ENCODE measurements around the gene TMEM135.
"Not testable (repeated sequence)": the region's sequence is repeated elsewhere in the genome, so short reads cannot be mapped to it uniquely, and the experiment has no call there.

The TMEM135 gene

GRCh38 chr11:87083029-87083428 is 45.3 kb downstream of the TMEM135 start:
- no peak for ATAC-seq
- Mint-ChIP-seq H3K9me3 (peaks cover 0 to 13% of the 10 kb centered on the region in 2 donors), H3K27ac (peak overlapping the region in 1 of 2 donors; percentile 62)

GRCh38 chr11:87092159-87092558 is 54.4 kb downstream of the TMEM135 start:
- no peak overlapping the region for H3K27ac Mint-ChIP-seq
- peaks cover under 1% of the 10 kb centered on the region for H3K4me1 Mint-ChIP-seq
- DNase-seq: no peak
- peaks cover 12 to 14% of the 10 kb centered on the region in 2 donors for H3K9me3 Mint-ChIP-seq
- H3K4me3 Mint-ChIP-seq: no peak overlapping the region
- H3K27me3 Mint-ChIP-seq: no peaks in the 10 kb centered on the region
- no peak for ATAC-seq

More at GRCh38 chr11:87083029-87083428, 45.3 kb downstream of the TMEM135 start:
- Mint-ChIP-seq H3K4me1 (peaks cover 29% of the 10 kb centered on the region), H3K27me3 (no peaks in the 10 kb centered on the region), H3K4me3 (no peak overlapping the region)
- DNase-seq: no peak

GRCh38 chr11:87092567-87092966 is 54.8 kb downstream of the TMEM135 start:
- DNase-seq: no peak
- no peak overlapping the region for H3K27ac Mint-ChIP-seq

GRCh38 chr11:87097582-87097981 is 59.8 kb downstream of the TMEM135 start:
- Mint-ChIP-seq H3K27ac (no peak overlapping the region), H3K9me3 (peaks cover 6 to 14% of the 10 kb centered on the region in 2 donors), H3K4me1 (peaks cover 10% of the 10 kb centered on the region), H3K27me3 (no peaks in the 10 kb centered on the region), H3K4me3 (no peak overlapping the region)
- ATAC-seq (peak; percentile 78), DNase-seq (peak; percentile 13 to 15)

More at GRCh38 chr11:87092567-87092966, 54.8 kb downstream of the TMEM135 start:
- no peaks in the 10 kb centered on the region for H3K27me3 Mint-ChIP-seq
- no peak for ATAC-seq
- H3K4me1 Mint-ChIP-seq: peaks cover 4% of the 10 kb centered on the region
- H3K9me3 Mint-ChIP-seq: peaks cover 12 to 14% of the 10 kb centered on the region in 2 donors
- no peak overlapping the region for H3K4me3 Mint-ChIP-seq

GRCh38 chr11:87101956-87102580 is 64.3 kb downstream of the TMEM135 start:
- no peaks in the 10 kb centered on the region for H3K27me3 Mint-ChIP-seq
- H3K27ac Mint-ChIP-seq: no peak overlapping the region
- no peak overlapping the region for H3K4me3 Mint-ChIP-seq
- no peaks in the 10 kb centered on the region for H3K9me3 Mint-ChIP-seq
- ATAC-seq (no peak), DNase-seq (no peak)
- H3K4me1 Mint-ChIP-seq: peaks cover 10% of the 10 kb centered on the region

GRCh38 chr11:87105826-87106225 is 68.1 kb downstream of the TMEM135 start:
- not testable (repeated sequence) for H3K27me3 Mint-ChIP-seq, H3K27ac Mint-ChIP-seq, H3K9me3 Mint-ChIP-seq, H3K4me1 Mint-ChIP-seq, ATAC-seq, DNase-seq, H3K4me3 Mint-ChIP-seq

- not testable (repeated sequence) for H3K27me3 Mint-ChIP-seq, H3K9me3 Mint-ChIP-seq, DNase-seq, H3K27ac Mint-ChIP-seq, H3K4me1 Mint-ChIP-seq, ATAC-seq, H3K4me3 Mint-ChIP-seq
Measured at GRCh38 chr11:87107379-87107778, 69.6 kb downstream of the TMEM135 start.

GRCh38 chr11:87110443-87111131 is 72.9 kb downstream of the TMEM135 start:
- DNase-seq: no peak
- H3K4me1 Mint-ChIP-seq: no peaks in the 10 kb centered on the region
- ATAC-seq: no peak
- H3K4me3 Mint-ChIP-seq: no peak overlapping the region
- H3K9me3 Mint-ChIP-seq: no peaks in the 10 kb centered on the region
- no peak overlapping the region for H3K27ac Mint-ChIP-seq
- H3K27me3 Mint-ChIP-seq: no peaks in the 10 kb centered on the region

GRCh38 chr11:87114093-87114492 is 76.4 kb downstream of the TMEM135 start:
- no peak for ATAC-seq
- Mint-ChIP-seq H3K4me1 (peaks cover 5% of the 10 kb centered on the region), H3K27ac (no peak overlapping the region), H3K9me3 (no peaks in the 10 kb centered on the region), H3K4me3 (no peak overlapping the region), H3K27me3 (no peaks in the 10 kb centered on the region)
- no peak for DNase-seq

- DNase-seq (no peak), ATAC-seq (no peak)
- Mint-ChIP-seq H3K9me3 (no peaks in the 10 kb centered on the region), H3K27me3 (no peaks in the 10 kb centered on the region), H3K4me1 (peaks cover 5% of the 10 kb centered on the region), H3K27ac (no peak overlapping the region), H3K4me3 (no peak overlapping the region)
Measured at GRCh38 chr11:87116185-87116584, 78.5 kb downstream of the TMEM135 start.

GRCh38 chr11:87120937-87121336 is 83.2 kb downstream of the TMEM135 start:
- H3K4me1 Mint-ChIP-seq: peaks cover 5% of the 10 kb centered on the region
- DNase-seq (no peak), ATAC-seq (no peak)
- no peaks in the 10 kb centered on the region for H3K27me3 Mint-ChIP-seq
- no peaks in the 10 kb centered on the region for H3K9me3 Mint-ChIP-seq
- H3K27ac Mint-ChIP-seq: no peak overlapping the region
- H3K4me3 Mint-ChIP-seq: no peak overlapping the region

- Mint-ChIP-seq H3K9me3 (no peaks in the 10 kb centered on the region), H3K27me3 (no peaks in the 10 kb centered on the region), H3K4me1 (peaks cover 5% of the 10 kb centered on the region)
Measured at GRCh38 chr11:87122852-87123251, 85.1 kb downstream of the TMEM135 start.

GRCh38 chr11:87125257-87125656 is 87.5 kb downstream of the TMEM135 start:
- Mint-ChIP-seq H3K4me3 (no peak overlapping the region), H3K4me1 (no peaks in the 10 kb centered on the region), H3K27ac (no peak overlapping the region), H3K27me3 (no peaks in the 10 kb centered on the region), H3K9me3 (no peaks in the 10 kb centered on the region)
- DNase-seq (no peak), ATAC-seq (no peak)

More at GRCh38 chr11:87122852-87123251, 85.1 kb downstream of the TMEM135 start:
- Mint-ChIP-seq H3K27ac (no peak overlapping the region), H3K4me3 (no peak overlapping the region)
- no peak for ATAC-seq
- no peak for DNase-seq

- no peaks in the 10 kb centered on the region for H3K9me3 Mint-ChIP-seq
- ATAC-seq (no peak), DNase-seq (no peak)
- no peaks in the 10 kb centered on the region for H3K27me3 Mint-ChIP-seq
- H3K4me1 Mint-ChIP-seq: no peaks in the 10 kb centered on the region
- H3K27ac Mint-ChIP-seq: no peak overlapping the region
- H3K4me3 Mint-ChIP-seq: no peak overlapping the region
Measured at GRCh38 chr11:87127101-87127500, 89.4 kb downstream of the TMEM135 start.

- no peaks in the 10 kb centered on the region for H3K9me3 Mint-ChIP-seq
Measured at GRCh38 chr11:87128372-87128771, 90.6 kb downstream of the TMEM135 start.

GRCh38 chr11:87134524-87135106 is 96.9 kb downstream of the TMEM135 start:
- H3K27me3 Mint-ChIP-seq: no peaks in the 10 kb centered on the region
- DNase-seq (no peak), ATAC-seq (no peak)
- H3K27ac Mint-ChIP-seq: no peak overlapping the region
- H3K9me3 Mint-ChIP-seq: no peaks in the 10 kb centered on the region
- no peak overlapping the region for H3K4me3 Mint-ChIP-seq
- H3K4me1 Mint-ChIP-seq: no peaks in the 10 kb centered on the region

More at GRCh38 chr11:87128372-87128771, 90.6 kb downstream of the TMEM135 start:
- Mint-ChIP-seq H3K4me3 (no peak overlapping the region), H3K27ac (no peak overlapping the region), H3K27me3 (no peaks in the 10 kb centered on the region), H3K4me1 (no peaks in the 10 kb centered on the region)
- no peak for DNase-seq
- ATAC-seq: no peak

All from stimulated activated naive CD8-positive, alpha-beta T cell treated with anti-CD3 and anti-CD28 coated beads, Interleukin-15, amount 100 ng/mL, for 72 hours (primary cell).